Lung microvascular endothelial cell (primary cell): ENCODE measurements around the gene PKHD1. TPM values are rescaled to one million over a fixed set of nuclear protein-coding genes. Genes with fewer than 3 reads are reported as not detected.

Experiments used
- DNase-seq, 2 donors: peaks; one replicate each; pipeline versions ENCODE4 v3.0.0 to v3.0.0-alpha.2; 2010; ENCODE audit warnings: low read depth in 2 of 2
- total RNA-seq: library from RNA; depleted of rRNA; stranded (reverse); fragments of >200 nt; gene quantifications from 2 replicates; pipeline ENCODE4 v1.2.1, GENCODE V29; 2014

Gene PKHD1
- total RNA-seq, 1 donor from 2014 or later = not detected

DNA sequence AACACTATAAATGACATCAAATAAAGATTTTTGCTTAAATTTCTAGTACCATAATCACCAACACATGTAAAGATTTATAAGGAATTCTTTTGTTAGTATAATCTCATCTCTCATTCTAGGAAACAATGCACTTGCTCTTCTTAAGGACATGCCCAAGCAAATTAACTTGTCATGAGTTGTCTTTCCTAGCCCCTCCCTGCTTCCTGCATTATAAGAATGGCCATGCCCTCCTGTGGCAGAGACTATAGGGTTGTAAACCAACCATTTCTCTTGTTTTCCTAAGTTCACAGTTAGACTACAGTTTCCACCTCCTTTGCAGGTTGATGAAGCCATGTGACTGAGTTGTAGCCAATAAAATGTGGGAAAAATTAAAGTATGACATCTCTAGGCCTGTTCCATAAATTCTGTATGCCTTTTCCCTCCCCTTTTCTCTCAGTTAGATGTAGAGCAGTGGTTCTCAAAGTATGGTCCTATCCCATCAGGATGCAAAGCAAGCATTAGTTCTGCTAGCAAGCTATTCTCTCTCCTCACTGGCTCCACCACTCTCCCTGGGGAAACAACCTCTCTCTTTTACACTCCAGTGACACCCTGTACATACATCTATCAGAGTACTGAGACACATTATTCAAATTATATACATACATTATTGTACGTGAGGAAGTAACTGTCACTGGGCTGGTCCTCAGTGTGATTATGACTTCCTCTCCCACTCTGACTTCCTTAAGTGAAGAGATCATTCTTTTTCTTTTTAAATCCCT is 295.0 kb downstream of the PKHD1 start:
- no peak for DNase-seq

- no peak for DNase-seq
These were observed 296.5 kb downstream of the PKHD1 start for GRCh38 chr6:51790946-51791345.

- no peak for DNase-seq
These were observed 299.3 kb downstream of the PKHD1 start for GRCh38 chr6:51788121-51788520.

DNA sequence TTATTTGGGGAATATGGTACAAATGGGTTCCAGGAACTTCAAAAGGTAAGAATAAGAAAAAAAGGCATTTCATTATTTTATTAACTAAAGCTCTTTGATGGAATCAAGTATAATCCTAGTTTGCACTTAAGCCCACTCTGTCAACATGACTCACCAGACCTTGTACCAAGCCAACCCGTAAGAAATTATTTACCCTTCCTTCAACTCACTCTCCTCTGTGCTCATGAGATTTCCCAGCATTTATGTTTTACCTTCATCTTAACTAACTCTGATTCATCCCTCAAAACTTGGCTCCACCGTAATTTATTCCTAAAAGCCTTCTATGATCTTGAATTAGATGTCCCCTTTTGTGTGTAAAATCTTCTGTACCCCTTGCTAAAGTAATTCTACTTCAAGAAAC is 308.7 kb downstream of the PKHD1 start:
- no peak for DNase-seq

DNA sequence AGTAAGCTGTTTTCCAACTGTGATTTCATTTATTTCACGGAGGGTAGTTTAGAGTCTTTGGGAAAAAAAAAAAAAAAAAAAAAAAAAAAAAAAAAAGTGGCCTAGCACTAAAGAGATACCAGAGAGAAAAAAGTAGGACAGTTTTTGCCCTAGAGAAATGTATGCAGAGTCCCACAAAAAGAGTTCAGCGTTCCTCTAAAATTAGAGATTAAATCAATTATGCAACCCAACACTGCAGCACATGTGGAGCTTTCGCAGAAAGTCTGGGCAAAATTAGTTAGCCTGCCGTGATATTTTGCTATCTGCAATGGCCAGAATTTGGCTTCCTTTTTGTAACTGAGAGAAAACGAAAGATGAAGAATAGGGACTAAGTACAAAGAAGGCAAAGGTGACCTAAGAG is 309.8 kb downstream of the PKHD1 start:
- DNase-seq = no peak

GRCh38 chr6:51775942-51776860 is 311.2 kb downstream of the PKHD1 start:
- DNase-seq = no peak

- DNase-seq = no peak
These were observed 319.3 kb downstream of the PKHD1 start for GRCh38 chr6:51768087-51768486.

DNA sequence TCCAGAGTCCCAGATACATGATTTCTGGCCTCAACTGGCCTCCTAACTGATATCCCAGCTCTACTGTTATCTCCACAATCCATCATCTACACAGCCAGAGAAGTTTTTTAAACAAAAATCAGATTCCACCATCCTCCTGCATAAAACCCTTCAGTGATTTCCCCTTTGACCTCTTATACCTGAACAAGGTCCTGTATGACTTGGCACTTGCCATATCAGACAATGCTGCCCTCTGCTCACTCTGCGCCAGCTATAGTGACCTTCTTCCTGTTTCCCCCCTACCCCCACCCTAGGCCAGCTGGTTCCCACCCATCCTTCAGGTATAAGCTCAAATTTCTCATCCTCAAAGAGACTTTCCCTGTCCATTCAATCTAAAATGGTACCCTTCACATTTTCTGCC is 322.2 kb downstream of the PKHD1 start:
- DNase-seq = no peak

- DNase-seq = no peak
These were observed 333.8 kb downstream of the PKHD1 start for GRCh38 chr6:51753635-51754034.

GRCh38 chr6:51743999-51744398 is 343.4 kb downstream of the PKHD1 start:
- DNase-seq = no peak

DNA sequence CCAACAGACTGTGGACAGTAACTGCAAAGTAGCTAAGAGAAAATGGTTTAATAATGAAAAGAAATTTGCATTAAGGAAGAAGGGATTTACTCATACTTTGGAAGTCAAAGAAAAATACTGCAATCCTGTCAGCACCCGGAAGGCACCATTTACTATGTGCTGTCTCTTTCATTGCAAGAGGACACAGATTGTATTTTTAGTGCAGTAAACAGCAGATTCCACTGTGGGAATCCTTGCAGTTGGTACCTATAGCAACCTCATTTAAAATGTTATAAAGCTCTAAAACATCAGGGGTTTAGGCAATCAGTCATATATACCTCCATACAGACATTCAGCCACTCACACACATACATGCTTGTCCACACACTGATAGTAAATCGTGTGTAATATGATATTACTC is 346.8 kb downstream of the PKHD1 start:
- DNase-seq = no peak

GRCh38 chr6:51738614-51739013 is 348.8 kb downstream of the PKHD1 start:
- DNase-seq = no peak

DNA sequence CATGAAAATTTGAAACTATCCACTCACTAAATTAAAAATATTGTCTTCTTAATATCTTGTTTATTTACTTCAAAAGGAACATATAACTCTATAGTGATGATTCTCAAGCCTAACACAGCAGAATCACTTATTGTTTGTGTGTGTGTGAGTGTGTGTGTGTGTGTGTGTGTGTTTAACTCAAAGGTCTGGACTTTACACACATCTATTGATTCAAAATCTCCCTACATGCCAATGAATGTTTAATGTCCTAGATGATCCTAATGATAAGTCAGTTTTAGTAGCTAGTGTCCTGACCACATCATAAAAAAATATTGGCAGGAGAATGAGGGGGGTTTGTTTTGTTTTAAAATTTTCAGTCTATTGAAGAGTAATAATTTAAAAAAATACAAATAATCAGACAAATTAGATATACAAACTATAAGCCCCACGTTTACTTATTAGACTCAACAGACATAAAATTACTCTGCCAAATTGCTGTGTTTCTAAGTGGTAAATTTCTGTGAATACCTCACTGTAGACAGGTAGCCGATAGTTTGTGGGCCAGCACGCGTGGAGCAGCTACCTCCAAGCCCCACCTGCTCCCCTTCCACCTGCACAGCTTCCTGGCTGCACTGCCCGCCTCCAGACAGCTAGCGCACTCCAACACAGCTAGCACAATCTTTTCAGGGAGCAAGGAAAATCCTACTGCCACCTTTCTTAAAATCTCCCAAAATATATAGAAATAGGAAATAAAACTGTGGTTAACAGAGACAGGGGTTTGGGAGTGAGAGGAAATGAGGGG is 349.6 kb downstream of the PKHD1 start:
- DNase-seq = no peak

DNA sequence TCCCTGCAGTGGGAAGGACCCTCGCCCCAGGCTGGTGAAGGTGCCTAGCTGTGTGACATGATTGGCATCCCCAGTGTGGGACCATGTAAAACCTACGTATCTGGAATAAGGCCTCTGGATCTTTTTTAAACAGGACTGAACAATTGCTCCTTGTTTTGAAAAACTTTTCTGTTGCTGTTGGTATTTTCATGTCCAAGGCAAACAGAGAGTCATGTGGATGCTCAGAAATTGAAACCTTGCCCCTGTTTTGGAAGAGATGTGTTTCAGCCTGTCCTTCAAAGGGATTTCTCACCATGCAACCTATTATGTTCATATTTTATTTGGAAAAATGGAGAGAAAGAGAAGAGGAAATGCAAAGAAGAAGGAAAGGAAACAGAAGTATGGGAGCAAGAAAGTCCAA is 362.3 kb downstream of the PKHD1 start:
- DNase-seq = no peak

DNA sequence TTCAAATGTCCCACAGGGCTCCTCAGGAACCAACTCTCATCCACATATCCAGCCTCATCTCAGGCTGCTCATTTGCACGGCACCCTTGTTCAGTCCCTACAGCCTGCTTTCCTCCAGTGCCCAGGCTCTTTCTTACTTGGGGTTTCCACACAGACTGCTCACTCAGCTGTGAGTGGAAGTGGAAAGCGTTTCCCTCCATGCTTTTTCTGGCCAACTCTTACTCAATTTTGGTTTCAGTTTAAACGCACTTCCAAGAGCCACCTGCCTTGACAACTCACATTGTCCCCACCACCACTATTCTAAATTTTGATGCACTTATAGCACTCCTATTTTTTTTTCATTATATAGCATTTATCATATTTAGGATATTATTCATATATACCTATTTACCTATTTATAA is 367.1 kb downstream of the PKHD1 start:
- DNase-seq = no peak

DNA sequence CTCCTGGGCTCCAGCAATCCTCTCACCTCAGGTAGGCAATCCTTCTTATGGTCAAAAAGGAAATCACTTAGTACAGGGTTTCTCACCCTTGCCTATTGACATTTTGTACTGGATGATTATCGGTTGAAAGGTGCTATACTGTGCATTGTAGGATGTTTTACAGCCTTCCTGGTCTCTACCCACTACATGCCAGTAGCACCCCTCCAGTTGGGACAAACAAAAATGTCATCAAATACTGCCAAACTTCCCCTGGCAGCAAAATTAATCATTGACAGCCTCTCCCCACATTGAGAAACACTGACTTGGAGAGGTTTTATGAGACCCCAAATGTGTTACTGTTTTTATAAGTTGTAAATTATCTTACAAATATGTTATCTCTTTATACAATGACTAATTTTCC is 368.1 kb downstream of the PKHD1 start:
- no peak for DNase-seq

- DNase-seq = no peak
These were observed 368.9 kb downstream of the PKHD1 start for GRCh38 chr6:51718533-51718932.

DNA sequence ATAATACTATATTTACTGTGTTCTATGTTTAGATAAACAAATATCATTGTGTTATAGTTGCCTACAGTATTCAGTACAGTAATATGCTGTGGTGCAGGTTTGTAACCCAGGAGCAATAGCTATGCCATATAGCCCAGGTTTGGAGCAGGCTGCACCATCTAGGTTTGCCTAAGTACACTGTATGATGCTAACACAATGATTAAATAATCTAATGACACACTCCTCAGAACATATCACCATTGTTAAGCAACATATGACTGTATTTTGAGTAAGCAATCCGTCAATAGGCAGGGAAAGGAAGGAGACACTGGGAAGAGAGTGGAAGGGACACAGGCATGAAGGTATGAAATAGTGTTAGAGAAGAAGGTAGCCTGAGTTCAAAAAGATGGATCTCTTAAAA is 369.9 kb downstream of the PKHD1 start:
- DNase-seq = no peak

DNA sequence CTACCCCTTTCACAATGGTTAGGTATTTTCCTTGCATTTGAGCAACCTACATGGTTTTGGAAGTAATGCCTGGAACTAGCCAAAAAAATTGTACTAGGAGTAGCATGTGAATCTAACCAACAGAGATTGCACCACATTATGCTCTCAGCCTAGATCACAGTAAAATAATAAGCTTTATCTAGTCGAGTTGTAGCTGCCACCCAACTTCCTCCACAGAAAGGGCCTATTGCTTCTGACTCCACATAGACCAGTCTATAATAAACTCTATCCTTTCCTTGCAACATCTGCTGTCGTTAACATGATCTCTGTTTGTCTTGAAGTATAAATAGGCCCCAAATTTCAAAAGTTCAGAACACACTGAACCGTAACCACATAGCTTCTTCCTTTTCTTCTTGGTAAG is 375.5 kb downstream of the PKHD1 start:
- no peak for DNase-seq

DNA sequence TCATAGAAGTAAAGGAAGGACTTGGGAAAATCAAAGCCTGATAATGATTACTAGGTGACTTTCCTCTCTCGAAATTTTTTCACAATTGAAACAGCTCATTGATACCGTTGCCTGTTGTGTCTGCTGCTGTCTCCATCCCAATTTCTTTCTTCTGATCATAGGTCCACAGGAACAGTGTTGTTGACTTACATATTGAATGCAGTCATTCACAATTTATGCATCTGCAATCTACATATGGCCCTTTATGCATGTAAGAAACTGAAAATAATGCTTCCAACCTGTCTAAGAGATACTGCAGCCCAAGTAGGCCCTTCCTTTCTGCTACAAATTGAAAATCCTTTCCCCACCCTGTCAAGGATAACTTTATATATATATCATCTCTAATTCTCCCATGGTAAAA is 381.3 kb downstream of the PKHD1 start:
- no peak for DNase-seq

DNA sequence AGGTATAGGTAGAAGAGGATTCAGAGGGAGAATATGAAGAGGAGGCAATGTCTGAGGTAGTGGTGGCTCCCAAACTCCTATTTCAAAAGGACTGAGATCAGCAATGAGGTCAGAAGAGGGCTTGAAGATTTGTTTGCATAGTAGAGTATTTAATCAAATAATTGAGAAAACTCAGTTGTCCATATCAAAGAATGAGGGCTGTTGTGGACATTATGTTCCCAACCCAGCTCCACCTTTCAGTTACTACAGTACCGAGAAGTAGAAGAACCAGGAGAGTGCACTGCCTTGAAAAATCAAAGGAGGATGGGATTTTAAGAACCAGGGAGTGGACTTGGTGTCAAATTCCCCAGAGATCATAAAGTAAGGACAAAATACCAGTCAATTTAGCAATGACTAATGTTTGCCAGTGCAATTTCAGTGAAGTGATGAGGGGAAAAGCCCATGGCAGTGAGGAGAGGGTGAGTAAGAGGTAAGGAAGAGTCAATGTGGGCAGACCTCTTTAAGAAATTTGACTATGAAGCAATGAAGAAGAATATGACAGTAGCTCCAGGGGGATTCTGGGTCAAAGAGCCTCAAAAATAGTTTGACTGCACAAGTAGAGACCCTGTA is 382.4 kb downstream of the PKHD1 start:
- DNase-seq = no peak

- no peak for DNase-seq
These were observed 384.6 kb downstream of the PKHD1 start for GRCh38 chr6:51702851-51703250.
